Ammon's horn (tissue), 1 donor: ENCODE results near the gene UFD1.
A peak's percentile ranks its signal among the peaks of the same experiment; 100 is the strongest.
"Not testable (repeated sequence)": the region's sequence is repeated elsewhere in the genome, so short reads cannot be mapped to it uniquely, and the experiment has no call there.

ENCODE experiments used
- DNase-seq: peaks from one replicate; pipeline ENCODE4 v3.0.0-alpha.2; 2016; ENCODE audit warnings: low spot score

The UFD1 gene

GRCh38 chr22:19448739-19449421, 30.1 kb downstream of the UFD1 start:
- DNase-seq: no peak

- DNase-seq: peak; percentile 45
These were observed 30.9 kb downstream of the UFD1 start for GRCh38 chr22:19448076-19448607.

- peak; percentile 98 for DNase-seq
These were observed 31.5 kb downstream of the UFD1 start, which contains the start of gene C22orf39 for GRCh38 chr22:19447330-19448075. TSS of gene C22orf39 (minus strand) at chr22:19447711. CDS start at chr22:19447688, 23 bp downstream.

- DNase-seq: no peak
These were observed 32.2 kb downstream of the UFD1 start for GRCh38 chr22:19446603-19447329.

GRCh38 chr22:19445279-19445982, 33.6 kb downstream of the UFD1 start:
- DNase-seq: not testable (repeated sequence)

GRCh38 chr22:19443544-19444211, 35.3 kb downstream of the UFD1 start:
- no peak for DNase-seq

DNA sequence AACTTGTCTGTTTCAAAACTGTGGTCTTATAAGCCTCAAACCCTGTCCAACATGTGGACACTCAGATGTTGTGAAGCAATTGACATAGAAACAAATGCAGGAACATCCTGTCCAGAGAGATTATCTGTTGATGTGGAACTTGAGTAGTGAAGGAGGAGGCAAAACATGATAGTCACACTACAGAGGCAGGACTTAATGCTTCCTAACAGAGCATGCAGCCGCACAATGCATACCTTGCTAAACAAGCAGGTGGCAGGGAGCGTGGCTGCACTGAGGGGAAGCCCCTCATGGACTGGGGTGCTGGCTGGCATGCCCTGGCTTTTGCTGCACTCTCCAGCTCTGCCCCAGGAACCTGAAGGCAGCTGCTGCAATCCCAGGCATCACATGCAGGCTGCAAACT, 36.8 kb downstream of the UFD1 start:
- DNase-seq: no peak

DNA sequence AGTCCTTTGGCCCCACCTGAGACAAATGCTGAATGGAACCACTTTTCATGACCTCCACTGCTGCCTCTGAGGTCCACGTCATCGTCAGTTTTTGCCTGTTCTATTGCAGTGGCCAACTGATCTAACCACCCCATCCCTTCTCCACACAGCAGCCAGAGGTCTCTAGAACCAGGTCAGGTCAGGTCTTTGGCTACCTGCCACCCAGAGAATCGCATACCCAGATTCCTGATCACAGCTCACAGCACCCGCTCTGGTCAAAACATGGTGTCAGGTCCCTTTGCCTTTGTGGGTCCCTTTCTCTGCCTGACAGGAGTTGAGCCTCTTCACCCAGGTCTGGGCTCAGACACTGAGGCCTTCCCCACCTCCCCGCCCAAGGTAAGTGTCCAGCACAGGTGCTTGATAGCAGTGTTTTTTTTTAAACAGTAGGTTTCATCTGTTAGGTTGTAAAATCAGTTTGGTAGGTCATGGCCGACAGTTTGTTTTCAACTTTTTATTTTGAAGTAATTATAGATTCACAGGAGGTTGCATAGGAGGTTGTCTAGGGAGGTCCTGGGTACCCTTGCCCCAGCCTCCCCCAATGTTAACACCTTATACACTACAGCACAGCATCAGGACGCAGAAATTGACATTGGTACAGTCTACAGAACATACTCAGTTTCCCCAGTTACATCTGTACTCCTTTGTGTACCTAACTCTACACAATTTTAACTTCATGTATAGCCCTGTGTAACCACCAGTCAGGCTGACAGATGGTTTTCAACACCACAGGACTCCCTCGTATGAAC, 38.4 kb downstream of the UFD1 start:
- DNase-seq: no peak

DNA sequence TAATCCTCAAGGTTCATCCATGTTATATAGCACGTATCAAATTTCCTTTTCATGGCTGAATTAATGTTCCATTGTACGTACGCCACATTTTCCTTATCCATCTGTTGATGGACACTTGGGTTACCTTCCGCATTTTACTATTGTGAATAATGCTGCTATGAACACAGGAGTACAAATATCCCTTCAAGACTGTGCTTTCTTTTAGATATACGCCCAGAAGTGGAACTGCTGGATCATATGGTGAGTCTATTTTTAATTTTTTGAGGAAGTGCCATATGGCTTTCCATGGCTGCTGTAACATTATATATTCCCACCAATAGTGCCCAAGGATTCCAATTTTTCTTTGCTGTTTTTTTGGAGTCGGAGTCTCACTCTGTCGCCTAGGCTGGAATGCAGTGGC, 40.7 kb downstream of the UFD1 start:
- no peak for DNase-seq

DNA sequence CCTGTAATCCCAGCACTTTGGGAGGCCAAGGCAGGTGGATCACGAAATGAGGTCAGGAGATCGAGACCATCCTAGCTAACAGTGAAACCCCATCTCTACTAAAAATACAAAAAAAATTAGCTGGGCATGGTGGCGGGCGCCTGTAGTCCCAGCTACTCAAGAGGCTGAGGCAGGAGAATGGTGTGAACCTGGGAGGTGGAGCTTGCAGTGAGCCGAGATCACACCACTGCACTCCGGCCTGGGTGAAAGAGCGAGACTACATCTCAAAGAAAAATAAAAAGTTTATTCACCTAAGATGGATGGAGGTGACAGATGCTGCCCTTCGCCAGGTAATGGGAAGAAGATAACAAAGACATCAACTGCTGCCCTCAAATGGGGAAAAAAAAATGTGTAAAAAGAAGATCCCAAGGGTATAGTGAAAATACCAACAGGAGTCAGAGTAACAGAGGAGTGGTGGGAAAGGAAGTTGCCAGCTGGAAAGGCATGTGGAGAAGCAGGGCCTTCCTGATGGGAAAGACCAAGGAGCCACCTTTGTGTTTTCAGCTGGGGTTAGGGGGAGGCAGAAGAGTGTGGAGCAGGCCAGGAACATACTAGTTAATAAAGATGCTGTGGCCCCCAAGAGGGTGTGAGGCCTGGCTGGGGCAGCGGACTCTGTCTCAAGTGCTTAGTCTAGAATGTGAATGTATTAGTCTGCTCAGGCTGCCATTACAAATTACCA, 42.4 kb downstream of the UFD1 start:
- not testable (repeated sequence) for DNase-seq

DNA sequence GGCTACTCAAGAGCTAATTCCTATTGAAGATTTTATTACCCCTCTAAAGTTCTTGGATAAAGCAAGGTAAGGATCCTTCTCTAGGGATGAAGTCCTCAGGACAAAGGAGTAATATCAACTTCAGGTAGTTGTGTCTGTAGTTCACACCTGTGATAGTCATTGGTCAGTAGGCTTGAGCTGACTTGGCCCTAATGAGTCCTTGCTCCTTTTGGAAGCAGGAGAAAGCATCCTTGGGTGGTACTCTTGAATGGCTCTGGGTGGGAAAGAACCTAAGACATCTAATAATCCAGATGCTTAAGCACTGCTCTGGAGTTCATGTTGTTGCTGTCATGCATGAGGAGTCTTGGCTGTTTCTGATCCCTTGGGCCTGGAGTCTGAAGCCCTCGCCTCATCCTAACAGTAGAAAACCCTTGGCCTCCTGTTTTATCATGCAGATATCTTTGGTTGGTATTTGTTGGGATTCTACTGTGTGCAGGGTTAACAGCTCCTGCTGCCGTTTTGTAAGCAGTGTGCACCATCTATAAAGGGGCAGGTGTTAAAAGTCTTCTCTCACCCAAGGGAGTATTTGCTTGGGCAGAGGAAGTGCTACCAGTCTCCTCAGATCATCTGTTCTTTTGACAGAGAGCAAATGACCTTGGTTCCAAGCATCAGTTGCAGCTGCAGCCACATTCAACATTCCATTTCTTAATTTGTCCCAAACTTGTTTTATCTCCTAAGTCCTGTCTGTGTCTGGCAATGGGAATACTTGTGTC, 44.0 kb downstream of the UFD1 start:
- DNase-seq: no peak

DNA sequence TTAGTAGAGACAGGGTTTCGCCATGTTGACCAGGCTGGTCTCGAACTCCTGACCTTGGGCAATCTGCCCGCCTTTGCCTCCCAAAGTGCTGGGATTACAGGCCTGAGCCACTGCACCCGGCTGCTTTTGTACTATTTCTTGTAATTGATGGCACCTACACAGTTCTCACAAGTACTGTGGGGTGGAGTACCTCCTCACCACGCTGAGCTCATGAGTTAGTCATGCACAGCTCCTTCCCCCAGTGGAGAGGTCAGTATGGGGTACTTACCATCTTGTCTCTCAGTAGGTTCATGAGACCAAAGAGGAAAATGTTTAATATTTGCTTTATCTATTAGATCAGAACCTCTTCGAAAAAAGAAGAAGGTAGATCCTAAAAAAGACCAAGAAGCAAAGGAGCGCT, 44.6 kb downstream of the UFD1 start:
- no peak for DNase-seq

- DNase-seq: peak; percentile 98
These were observed 46.7 kb downstream of the UFD1 start, which contains the start of gene MRPL40 for GRCh38 chr22:19432133-19432851. TSS of gene MRPL40 (plus strand) at chr22:19432545. CDS start at chr22:19432555, 10 bp downstream.

DNA sequence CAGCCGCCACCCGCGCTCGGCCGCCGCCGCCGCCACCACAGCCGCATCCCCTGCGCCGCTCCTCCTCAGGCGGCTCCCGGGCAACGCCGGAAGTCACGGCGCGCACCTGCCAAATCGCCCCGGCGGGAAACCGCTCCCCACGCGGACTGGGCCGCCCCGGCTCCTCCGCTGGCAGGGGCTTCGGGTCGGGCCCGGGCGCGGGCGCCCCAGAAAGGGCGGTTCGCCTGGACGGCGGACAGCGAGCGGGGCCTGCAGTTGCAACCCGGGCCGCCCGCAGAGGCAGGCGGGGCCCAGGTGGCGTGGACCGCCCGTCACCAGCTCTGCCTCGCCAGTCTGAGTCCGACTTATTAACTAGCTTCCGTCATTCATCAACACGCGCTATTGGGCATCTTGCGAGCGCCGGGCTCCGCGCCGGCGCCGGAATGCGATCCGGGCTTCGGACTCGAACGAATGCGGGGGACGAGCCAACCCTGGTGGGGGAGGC, 47.3 kb downstream of the UFD1 start, which contains the start of gene HIRA:
HIRA (minus strand) TSS at position 85 of the 484 bp plus-strand sequence. CDS start 257 bp downstream, outside the sequence.
- DNase-seq: peak; percentile 77

- DNase-seq: no peak
These were observed 48.0 kb downstream of the UFD1 start for GRCh38 chr22:19430890-19431541.

DNA sequence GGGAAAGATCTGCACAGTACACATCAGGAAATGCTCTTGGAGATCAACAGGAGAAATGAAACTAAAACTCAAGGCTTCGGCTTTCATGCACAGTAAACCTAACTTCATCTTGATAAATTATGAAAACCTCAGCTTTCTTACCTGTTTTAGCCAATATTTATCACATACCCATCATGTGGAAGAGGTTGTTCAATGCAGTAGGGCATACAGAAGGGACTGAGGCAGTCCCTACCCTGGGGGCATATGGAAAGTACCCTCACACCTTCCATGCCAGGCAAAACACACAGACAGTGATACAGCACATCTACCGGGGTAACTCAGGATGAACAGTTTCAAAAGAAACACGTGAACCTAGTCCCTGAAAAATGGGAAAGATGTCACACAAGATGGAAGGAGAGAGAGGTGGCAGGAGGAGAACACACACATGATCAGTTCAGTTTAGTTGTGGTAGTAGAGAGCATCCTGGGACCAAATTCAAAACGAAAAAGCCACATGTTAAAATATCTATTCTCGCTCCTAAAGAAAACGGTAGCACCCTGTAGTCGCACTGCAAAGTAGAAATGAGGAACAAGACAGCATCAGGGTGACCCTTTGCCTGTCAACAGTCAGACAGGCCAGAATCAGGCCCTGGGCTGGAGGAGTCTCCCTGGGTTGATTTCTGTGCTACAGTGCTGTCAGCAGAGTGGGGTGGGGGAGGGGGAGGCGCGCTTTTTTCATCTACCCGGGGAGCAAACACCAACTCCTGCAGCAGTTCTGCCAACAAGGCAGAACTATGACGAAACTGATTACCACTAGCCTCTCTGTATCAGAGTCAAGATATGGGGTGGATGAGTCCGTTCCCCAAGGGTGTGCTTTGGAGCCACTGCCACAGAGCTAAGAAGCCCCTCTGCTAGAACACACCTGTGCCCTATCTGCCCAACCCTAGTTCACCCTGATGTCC, 48.8 kb downstream of the UFD1 start:
- DNase-seq: no peak
